A673 (cell line): ENCODE results near the gene MYO5A.

Source experiments
- EZH2 ChIP-seq: fragments of 200-600 bp; sonication (generic); IDR thresholded peaks from 2 replicates; pipeline ENCODE4 v1.6.1; 2017; ENCODE audit warnings: borderline replicate concordance, low read depth, mild to moderate bottlenecking, mixed read lengths, antibody characterized with exemption, low read length; ENCODE audit not compliant: poor library complexity, severe bottlenecking
- TF ChIP-seq, protein P1 (sequence below): fragments of 300-800, 200-600 bp; sonication (generic); conservative IDR thresholded peaks from 2 replicates; pipeline ENCODE4 v1.5.1; 2017; ENCODE audit warnings: low read depth, mild to moderate bottlenecking, antibody characterized with exemption, low read length, moderate library complexity, mixed read lengths

DNA sequence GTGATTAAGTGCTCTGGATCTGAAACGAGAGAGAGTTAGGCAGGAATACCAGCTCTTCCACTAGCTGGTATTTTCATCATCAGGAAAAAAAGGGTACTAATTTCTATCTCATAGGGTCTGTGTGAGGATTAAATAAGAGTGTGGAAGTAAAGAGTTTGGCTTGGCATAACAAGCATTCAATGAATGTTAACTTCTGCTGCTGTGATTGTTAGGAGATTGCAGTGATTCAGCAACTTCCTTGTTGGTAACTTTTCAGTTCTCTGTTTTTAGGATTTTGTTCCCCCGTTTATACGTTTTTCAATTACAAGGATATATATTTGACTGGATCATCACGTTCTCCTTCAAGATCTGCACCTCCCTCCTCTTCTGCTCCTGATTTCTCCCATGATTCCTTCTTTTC lies 167.2 kb downstream of the MYO5A start:
- TF ChIP-seq, protein P1, sequence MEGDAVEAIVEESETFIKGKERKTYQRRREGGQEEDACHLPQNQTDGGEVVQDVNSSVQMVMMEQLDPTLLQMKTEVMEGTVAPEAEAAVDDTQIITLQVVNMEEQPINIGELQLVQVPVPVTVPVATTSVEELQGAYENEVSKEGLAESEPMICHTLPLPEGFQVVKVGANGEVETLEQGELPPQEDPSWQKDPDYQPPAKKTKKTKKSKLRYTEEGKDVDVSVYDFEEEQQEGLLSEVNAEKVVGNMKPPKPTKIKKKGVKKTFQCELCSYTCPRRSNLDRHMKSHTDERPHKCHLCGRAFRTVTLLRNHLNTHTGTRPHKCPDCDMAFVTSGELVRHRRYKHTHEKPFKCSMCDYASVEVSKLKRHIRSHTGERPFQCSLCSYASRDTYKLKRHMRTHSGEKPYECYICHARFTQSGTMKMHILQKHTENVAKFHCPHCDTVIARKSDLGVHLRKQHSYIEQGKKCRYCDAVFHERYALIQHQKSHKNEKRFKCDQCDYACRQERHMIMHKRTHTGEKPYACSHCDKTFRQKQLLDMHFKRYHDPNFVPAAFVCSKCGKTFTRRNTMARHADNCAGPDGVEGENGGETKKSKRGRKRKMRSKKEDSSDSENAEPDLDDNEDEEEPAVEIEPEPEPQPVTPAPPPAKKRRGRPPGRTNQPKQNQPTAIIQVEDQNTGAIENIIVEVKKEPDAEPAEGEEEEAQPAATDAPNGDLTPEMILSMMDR, result no peak
- no peak for TF ChIP-seq EZH2
